CD8-positive, alpha-beta memory T cell (primary cell): Measurements from ENCODE around the gene B3GAT3. TPM values are rescaled to one million over a fixed set of nuclear protein-coding genes. Genes with fewer than 3 reads are reported as not detected.

Experiments used
- CTCF ChIA-PET: fragments of 350-600 bp; sonication (Branson Sonifier 250); formaldehyde crosslinking; loops from one replicate; lab custom pipeline; 2021; ENCODE audit warnings: antibody characterized with exemption; lab: Charles Lee
- POLR2A ChIA-PET: fragments of 350-600 bp; sonication (Branson Sonifier 250); formaldehyde crosslinking; loops from one replicate; lab custom pipeline; 2021; ENCODE audit warnings: antibody characterized with exemption; lab: Charles Lee
- DNase-seq, 5 donors: peaks; one replicate each; pipeline versions ENCODE4 v3.0.0 to v3.0.0-alpha.2; 2020 to 2022; ENCODE audit warnings: mixed read lengths in 1 of 5
- H3K27ac ChIP-seq: one replicate; pipeline ENCODE4 v1.7.0; 2013; ENCODE audit warnings: low read depth, mild to moderate bottlenecking, low read length, moderate library complexity
- H3K27me3 ChIP-seq: 2 replicates; pipeline ENCODE4 v1.7.0; 2013; ENCODE audit warnings: low read length, mild to moderate bottlenecking; ENCODE audit not compliant: insufficient read depth, poor library complexity, severe bottlenecking
- H3K36me3 ChIP-seq: 2 replicates; pipeline ENCODE4 v1.7.0; 2013; ENCODE audit warnings: mild to moderate bottlenecking, low read length, moderate library complexity; ENCODE audit not compliant: insufficient read depth
- H3K4me1 ChIP-seq: 2 replicates; pipeline ENCODE4 v1.7.0; 2013; ENCODE audit warnings: mild to moderate bottlenecking, low read length, moderate library complexity; ENCODE audit not compliant: insufficient read depth
- H3K4me3 ChIP-seq: 2 replicates; pipeline ENCODE4 v1.7.0; 2013; ENCODE audit warnings: mild to moderate bottlenecking, low read length
- H3K9me3 ChIP-seq: 2 replicates; pipeline ENCODE4 v1.7.0; 2013; ENCODE audit warnings: mild to moderate bottlenecking, low read length
- H3K27ac Mint-ChIP-seq, 8 donors: one replicate each; pipeline ENCODE4 v1.8.0; 2020 to 2021; ENCODE audit warnings: mixed read lengths in 8 of 8, mild to moderate bottlenecking in 6 of 8, inconsistent platforms in 3 of 8, moderate library complexity in 3 of 8
- H3K27me3 Mint-ChIP-seq, 2 donors: one replicate each; pipeline ENCODE4 v1.8.0; 2020 to 2021; ENCODE audit warnings: mixed read lengths in 2 of 2, mild to moderate bottlenecking in 1 of 2, moderate library complexity in 1 of 2
- H3K36me3 Mint-ChIP-seq, 3 donors: one replicate each; pipeline ENCODE4 v1.8.0; 2020 to 2021; ENCODE audit warnings: mixed read lengths in 3 of 3, inconsistent platforms in 1 of 3, mild to moderate bottlenecking in 1 of 3
- H3K4me1 Mint-ChIP-seq, 3 donors: one replicate each; pipeline ENCODE4 v1.8.0; 2020 to 2021; ENCODE audit warnings: mixed read lengths in 3 of 3, inconsistent platforms in 1 of 3, mild to moderate bottlenecking in 1 of 3
- H3K4me3 Mint-ChIP-seq, 7 donors: one replicate each; pipeline ENCODE4 v1.8.0; 2020 to 2021; ENCODE audit warnings: mixed read lengths in 7 of 7, mild to moderate bottlenecking in 6 of 7, moderate library complexity in 4 of 7, inconsistent platforms in 2 of 7
- H3K9me3 Mint-ChIP-seq, 5 donors: one replicate each; pipeline ENCODE4 v1.8.0; 2020 to 2022; ENCODE audit warnings: mixed read lengths in 5 of 5, mild to moderate bottlenecking in 3 of 5, moderate library complexity in 2 of 5, inconsistent platforms in 1 of 5
- polyA plus RNA-seq: library from polyadenylated mRNA; unstranded; fragments of 300-500 nt; fragmentation: Illumina TruSeq; gene quantifications from one replicate; pipeline ENCODE4 v1.2.3, GENCODE V29; 2021
- total RNA-seq, 2 experiments: library from RNA; stranded (reverse); gene quantifications; one replicate each; pipeline ENCODE4 v1.2.3, GENCODE V29; 2021

The B3GAT3 gene
- total and polyA plus RNA-seq, 3 experiments from 2014 or later, result 48.9 to 68.2 (median 67.4) TPM

DNA sequence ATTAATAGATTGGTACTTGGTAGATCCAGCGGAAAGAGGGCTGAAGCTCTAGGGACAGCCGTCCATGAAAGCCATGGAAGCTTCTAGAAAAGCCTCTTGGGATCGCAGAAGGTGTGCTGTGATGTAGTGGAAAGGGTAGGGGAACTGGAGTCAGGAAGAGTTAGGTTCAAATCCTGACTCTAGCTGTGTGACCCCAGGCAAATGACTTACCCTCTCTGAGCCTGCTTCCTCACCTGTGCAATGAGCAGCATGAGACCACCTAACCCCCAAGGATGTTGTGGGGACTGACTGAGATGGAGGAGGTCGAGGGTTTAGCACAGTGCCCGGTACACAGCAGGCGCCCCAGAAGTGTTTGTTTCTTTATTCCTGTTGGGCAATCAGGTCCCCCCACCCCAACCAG is 11.4 kb downstream of the B3GAT3 start:
- no peaks in the 10 kb centered on the region for H3K9me3 ChIP-seq
- peaks cover 39 to 72% (median 44%) of the 10 kb centered on the region in 3 donors for H3K4me1 Mint-ChIP-seq
- POLR2A ChIA-PET, result interaction anchor here (0.5 to 5.4 kb wide), 4 partner anchors 8 to 176 kb away, joined by 3 to 32 read pairs (median 15); partner anchors contain the start of genes MTA2 and TUT1
- CTCF ChIA-PET, result interaction anchor here (0.5 to 3.8 kb wide), 5 partner anchors 10 to 55 kb away, joined by 3 to 15 read pairs (median 6); partner anchors contain the start of genes B3GAT3, C11orf98 and CSKMT
- no peak for DNase-seq
- peaks cover 37% of the 10 kb centered on the region for H3K36me3 ChIP-seq
- peaks cover 30% of the 10 kb centered on the region for H3K4me1 ChIP-seq
- H3K27ac ChIP-seq, result peak overlapping the region; percentile 83
- H3K9me3 Mint-ChIP-seq, result no peaks in the 10 kb centered on the region
- no peak overlapping the region for H3K4me3 ChIP-seq
- H3K27ac Mint-ChIP-seq, result peak overlapping the region; percentile 50 to 98 (median 77)
- peak overlapping the region; percentile 64 to 89 (median 78) for H3K4me3 Mint-ChIP-seq
- H3K27me3 ChIP-seq, result no peaks in the 10 kb centered on the region
- no peaks in the 10 kb centered on the region for H3K27me3 Mint-ChIP-seq
- peaks cover 0 to 66% (median 7%) of the 10 kb centered on the region in 3 donors for H3K36me3 Mint-ChIP-seq

DNA sequence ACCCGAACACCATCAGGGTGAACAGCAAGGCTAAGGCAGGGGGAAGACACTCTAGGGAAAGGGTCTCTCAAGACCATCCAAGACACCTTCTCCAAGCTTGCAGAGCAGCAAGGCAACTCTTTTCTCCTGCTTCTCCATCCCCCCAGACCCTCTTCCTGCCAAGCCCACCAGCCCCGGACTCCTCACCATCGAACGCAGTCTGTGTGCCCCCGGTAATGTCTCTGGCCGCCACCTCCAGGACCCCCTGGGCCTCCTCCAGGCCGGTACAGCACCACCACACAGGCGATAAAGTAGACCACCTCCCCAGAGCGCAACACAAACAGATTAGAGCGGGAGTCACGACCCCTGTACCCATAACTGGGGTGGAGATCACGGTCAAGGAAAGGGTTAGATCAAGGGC is 13.0 kb downstream of the B3GAT3 start:
- no peak for DNase-seq
- Histone ChIP-seq H3K4me3 (no peak overlapping the region), H3K9me3 (no peaks in the 10 kb centered on the region), H3K4me1 (peaks cover 30% of the 10 kb centered on the region), H3K27ac (no peak overlapping the region), H3K36me3 (peaks cover 46% of the 10 kb centered on the region), H3K27me3 (no peaks in the 10 kb centered on the region)
- peaks cover 5 to 65% (median 7%) of the 10 kb centered on the region in 3 donors for H3K36me3 Mint-ChIP-seq
- peaks cover 37 to 67% (median 38%) of the 10 kb centered on the region in 3 donors for H3K4me1 Mint-ChIP-seq
- H3K27ac Mint-ChIP-seq, result peak overlapping the region in 4 of 8 donors; percentile 43 to 97 (median 62)
- H3K27me3 Mint-ChIP-seq, result no peaks in the 10 kb centered on the region
- peak overlapping the region in 3 of 7 donors; percentile 23 to 71 (median 58) for H3K4me3 Mint-ChIP-seq
- H3K9me3 Mint-ChIP-seq, result no peaks in the 10 kb centered on the region
- ChIA-PET POLR2A (interaction anchor here (0.8 to 5.4 kb wide), 2 partner anchors 16 to 17 kb away, joined by 3 to 32 read pairs; partner anchors contain the start of gene TUT1), CTCF (interaction anchor here (1.6 kb wide), 1 partner anchor 17 kb away, joined by 8 read pairs; the partner anchor contains the start of gene TUT1)

DNA sequence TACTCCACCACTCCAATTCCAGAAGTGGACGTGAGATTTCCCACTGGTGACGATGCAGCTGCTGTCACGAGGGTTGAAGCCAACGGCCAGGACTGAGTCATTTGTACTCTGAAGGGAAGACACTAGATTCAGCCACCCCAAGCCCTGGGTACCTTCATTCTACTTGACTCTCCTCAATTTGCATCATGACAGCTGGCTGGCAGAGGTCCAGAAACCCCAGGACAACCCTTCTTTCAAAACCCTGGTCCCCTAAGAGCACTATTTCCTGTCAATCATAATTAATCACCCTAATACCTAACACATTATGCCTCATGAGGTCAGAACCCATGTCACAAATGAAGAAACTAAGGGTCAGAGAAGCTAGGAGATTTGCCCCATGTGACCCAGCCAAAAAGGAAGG is 14.1 kb downstream of the B3GAT3 start:
- Histone ChIP-seq H3K27me3 (no peaks in the 10 kb centered on the region), H3K9me3 (no peaks in the 10 kb centered on the region), H3K4me3 (no peak overlapping the region), H3K4me1 (peaks cover 25% of the 10 kb centered on the region), H3K27ac (no peak overlapping the region), H3K36me3 (peaks cover 51% of the 10 kb centered on the region)
- peaks cover 5 to 74% (median 12%) of the 10 kb centered on the region in 3 donors for H3K36me3 Mint-ChIP-seq
- peak overlapping the region in 1 of 8 donors; percentile 49 for H3K27ac Mint-ChIP-seq
- no peaks in the 10 kb centered on the region for H3K9me3 Mint-ChIP-seq
- no peak for DNase-seq
- POLR2A ChIA-PET, result interaction anchor here (0.8 kb wide), 1 partner anchor 15 kb away, joined by 3 read pairs; no protein-coding TSS in a partner anchor
- H3K4me3 Mint-ChIP-seq, result peak overlapping the region in 1 of 7 donors; percentile 74
- no peaks in the 10 kb centered on the region for H3K27me3 Mint-ChIP-seq
- CTCF ChIA-PET, result interaction anchor here (1.6 kb wide), 1 partner anchor 16 kb away, joined by 8 read pairs; the partner anchor contains the start of gene TUT1
- H3K4me1 Mint-ChIP-seq, result peaks cover 40 to 71% (median 47%) of the 10 kb centered on the region in 3 donors

DNA sequence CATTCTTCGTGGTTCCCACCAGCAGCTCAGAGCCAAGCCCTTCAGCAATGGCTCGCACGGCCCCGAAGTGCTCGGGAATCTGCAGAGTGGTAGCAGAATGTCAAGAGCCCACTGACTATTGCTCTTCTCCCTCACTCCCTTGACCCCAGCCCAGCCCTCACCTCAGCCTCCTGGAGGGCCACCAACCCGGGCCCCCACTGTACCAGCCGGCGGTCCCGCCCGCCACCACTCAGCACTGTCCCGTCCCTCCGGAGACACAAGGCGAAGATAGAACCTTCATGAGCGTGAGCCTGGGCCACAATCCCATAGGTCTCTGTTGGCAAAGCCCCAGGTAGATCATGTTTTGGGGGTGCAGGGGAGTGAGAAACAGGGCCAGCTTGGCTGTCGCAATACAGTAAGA is 15.9 kb downstream of the B3GAT3 start:
- peak overlapping the region in 1 of 7 donors; percentile 56 for H3K4me3 Mint-ChIP-seq
- Histone ChIP-seq H3K4me3 (no peak overlapping the region), H3K27me3 (no peaks in the 10 kb centered on the region), H3K4me1 (peaks cover 15% of the 10 kb centered on the region), H3K27ac (no peak overlapping the region), H3K36me3 (peaks cover 51% of the 10 kb centered on the region), H3K9me3 (no peaks in the 10 kb centered on the region)
- peaks cover 36 to 66% (median 41%) of the 10 kb centered on the region in 3 donors for H3K4me1 Mint-ChIP-seq
- CTCF ChIA-PET, result interaction anchor here (1.7 kb wide), 1 partner anchor 12 kb away, joined by 4 read pairs; no protein-coding TSS in a partner anchor
- H3K27me3 Mint-ChIP-seq, result peaks cover 0 to 2% of the 10 kb centered on the region in 2 donors
- POLR2A ChIA-PET, result no interaction called here
- H3K36me3 Mint-ChIP-seq, result peaks cover 5 to 79% (median 12%) of the 10 kb centered on the region in 3 donors
- no peaks in the 10 kb centered on the region for H3K9me3 Mint-ChIP-seq
- no peak for DNase-seq
- no peak overlapping the region for H3K27ac Mint-ChIP-seq

DNA sequence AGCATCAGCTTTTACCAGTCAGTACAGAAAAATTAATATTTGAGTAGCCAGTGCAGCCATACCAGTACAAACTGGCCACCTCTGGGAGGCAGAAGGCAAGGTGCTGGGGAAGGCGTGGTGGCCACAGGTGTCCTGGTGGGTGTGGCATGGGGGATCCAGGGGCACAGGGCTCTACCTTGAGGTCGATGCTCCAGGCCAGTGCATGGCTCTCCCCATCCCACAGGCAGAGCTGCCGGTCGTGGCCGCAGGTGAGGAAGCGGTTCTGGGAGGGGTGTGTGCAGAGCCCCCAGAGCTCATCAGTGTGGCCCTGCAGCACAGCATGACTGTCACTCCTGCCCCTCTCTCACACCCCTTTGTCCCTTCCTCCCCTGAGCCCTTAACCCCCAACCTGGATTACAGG is 16.3 kb downstream of the B3GAT3 start:
- no peaks in the 10 kb centered on the region for H3K9me3 ChIP-seq
- Mint-ChIP-seq H3K4me1 (peaks cover 35 to 65% (median 40%) of the 10 kb centered on the region in 3 donors), H3K36me3 (peaks cover 5 to 80% (median 12%) of the 10 kb centered on the region in 3 donors), H3K27me3 (peaks cover 0 to 2% of the 10 kb centered on the region in 2 donors), H3K4me3 (peak overlapping the region in 1 of 7 donors; percentile 56), H3K9me3 (no peaks in the 10 kb centered on the region), H3K27ac (no peak overlapping the region)
- CTCF ChIA-PET, result interaction anchor here (0.7 to 1.7 kb wide), 2 partner anchors 11 to 14 kb away, joined by 3 to 4 read pairs; no protein-coding TSS in a partner anchor
- DNase-seq, result no peak
- no peak overlapping the region for H3K27ac ChIP-seq
- H3K4me1 ChIP-seq, result peaks cover 11% of the 10 kb centered on the region
- H3K27me3 ChIP-seq, result no peaks in the 10 kb centered on the region
- POLR2A ChIA-PET, result no interaction called here
- H3K4me3 ChIP-seq, result no peak overlapping the region
- peaks cover 48% of the 10 kb centered on the region for H3K36me3 ChIP-seq

DNA sequence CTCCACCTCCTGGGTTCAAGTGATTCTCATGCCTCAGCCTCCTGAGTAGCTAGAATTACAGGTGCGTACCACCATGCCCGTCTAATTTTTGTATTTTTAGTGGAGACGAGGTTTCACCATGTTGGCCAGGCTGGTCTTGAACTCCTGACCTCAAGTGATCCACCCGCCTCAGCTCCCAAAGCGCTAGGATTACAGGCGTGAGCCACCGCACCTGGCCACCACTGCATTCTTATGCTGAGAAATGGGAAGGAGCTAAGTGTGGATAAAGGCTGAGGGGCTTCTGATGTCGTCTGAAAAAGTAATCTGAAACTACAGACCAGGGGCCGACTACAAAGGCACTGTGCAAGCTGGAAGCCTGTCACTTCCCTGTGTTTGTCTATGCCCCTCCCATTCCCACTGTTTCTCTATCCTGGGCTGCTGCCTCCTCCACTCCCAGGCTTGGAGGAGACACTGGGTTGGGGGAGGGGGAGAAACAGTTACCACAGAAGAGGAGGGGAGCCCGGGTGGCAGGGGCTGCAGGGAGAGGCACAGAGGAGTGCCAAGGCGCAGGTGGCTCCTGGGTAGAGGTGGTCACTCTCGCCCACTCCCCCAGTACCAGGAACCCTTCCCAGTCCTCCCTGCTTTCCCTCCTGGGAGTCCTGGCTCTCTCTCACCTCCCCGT is 17.2 kb downstream of the B3GAT3 start:
- ChIA-PET POLR2A (interaction anchor here (0.6 kb wide), 1 partner anchor 19 kb away, joined by 8 read pairs; no protein-coding TSS in a partner anchor), CTCF (interaction anchor here (0.6 to 2.6 kb wide), 2 partner anchors 12 to 69 kb away, joined by 4 to 12 read pairs; partner anchors contain the start of gene TUT1)
- Histone ChIP-seq H3K4me3 (no peak overlapping the region), H3K27me3 (no peaks in the 10 kb centered on the region), H3K27ac (no peak overlapping the region), H3K9me3 (no peaks in the 10 kb centered on the region), H3K36me3 (peaks cover 44% of the 10 kb centered on the region), H3K4me1 (peaks cover 11% of the 10 kb centered on the region)
- peaks cover 36 to 65% (median 43%) of the 10 kb centered on the region in 3 donors for H3K4me1 Mint-ChIP-seq
- no peaks in the 10 kb centered on the region for H3K9me3 Mint-ChIP-seq
- no peak for DNase-seq
- no peak overlapping the region for H3K4me3 Mint-ChIP-seq
- H3K36me3 Mint-ChIP-seq, result peaks cover 5 to 80% (median 18%) of the 10 kb centered on the region in 3 donors
- peak overlapping the region in 3 of 8 donors; percentile 13 to 86 (median 64) for H3K27ac Mint-ChIP-seq
- H3K27me3 Mint-ChIP-seq, result peaks cover 0 to 3% of the 10 kb centered on the region in 2 donors

DNA sequence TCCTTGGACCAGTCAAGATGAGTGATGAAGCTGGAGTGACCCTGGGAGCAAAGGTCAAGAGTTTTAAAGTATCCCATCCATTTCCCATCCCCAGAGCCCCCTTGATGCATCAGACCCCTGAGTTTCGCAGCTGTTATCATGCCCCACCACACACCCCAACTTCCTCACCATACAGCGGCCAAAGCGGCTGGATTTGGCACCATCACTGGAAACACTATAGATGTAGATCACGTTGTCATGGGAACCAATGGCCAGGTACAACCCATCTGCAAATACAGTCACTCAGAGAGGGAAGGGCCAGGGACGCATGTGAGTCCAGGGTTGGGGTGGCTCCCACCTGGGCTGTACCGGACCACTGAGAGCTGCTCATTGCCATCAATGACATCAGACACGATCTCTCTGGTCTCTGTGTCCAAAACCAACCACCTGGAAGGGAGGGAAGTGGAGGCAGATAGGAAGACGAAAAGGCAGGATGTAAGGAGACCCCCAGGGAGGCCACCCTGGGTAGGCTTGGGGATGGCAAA is 17.9 kb downstream of the B3GAT3 start:
- H3K27me3 Mint-ChIP-seq, result peaks cover 0 to 3% of the 10 kb centered on the region in 2 donors
- peaks cover 11 to 80% (median 20%) of the 10 kb centered on the region in 3 donors for H3K36me3 Mint-ChIP-seq
- Histone ChIP-seq H3K4me1 (peaks cover 11% of the 10 kb centered on the region), H3K27me3 (no peaks in the 10 kb centered on the region), H3K9me3 (no peaks in the 10 kb centered on the region), H3K27ac (no peak overlapping the region), H3K36me3 (peaks cover 38% of the 10 kb centered on the region), H3K4me3 (no peak overlapping the region)
- peak overlapping the region in 6 of 8 donors; percentile 5 to 87 (median 83) for H3K27ac Mint-ChIP-seq
- ChIA-PET CTCF (interaction anchor here (0.6 to 2.6 kb wide), 2 partner anchors 12 to 70 kb away, joined by 4 to 12 read pairs; partner anchors contain the start of gene TUT1), POLR2A (interaction anchor here (0.6 to 1.0 kb wide), 3 partner anchors 12 to 242 kb away, joined by 3 to 8 read pairs (median 3); partner anchors contain the start of gene TUT1)
- H3K4me3 Mint-ChIP-seq, result peak overlapping the region in 6 of 7 donors; percentile 35 to 88 (median 74)
- peaks cover 36 to 65% (median 47%) of the 10 kb centered on the region in 3 donors for H3K4me1 Mint-ChIP-seq
- H3K9me3 Mint-ChIP-seq, result no peaks in the 10 kb centered on the region
- no peak for DNase-seq
